ENCODE measurements around the gene FMN2.
"Not testable (repeated sequence)": the region's sequence is repeated elsewhere in the genome, so short reads cannot be mapped to it uniquely, and the experiment has no call there.

FMN2 gene

DNA sequence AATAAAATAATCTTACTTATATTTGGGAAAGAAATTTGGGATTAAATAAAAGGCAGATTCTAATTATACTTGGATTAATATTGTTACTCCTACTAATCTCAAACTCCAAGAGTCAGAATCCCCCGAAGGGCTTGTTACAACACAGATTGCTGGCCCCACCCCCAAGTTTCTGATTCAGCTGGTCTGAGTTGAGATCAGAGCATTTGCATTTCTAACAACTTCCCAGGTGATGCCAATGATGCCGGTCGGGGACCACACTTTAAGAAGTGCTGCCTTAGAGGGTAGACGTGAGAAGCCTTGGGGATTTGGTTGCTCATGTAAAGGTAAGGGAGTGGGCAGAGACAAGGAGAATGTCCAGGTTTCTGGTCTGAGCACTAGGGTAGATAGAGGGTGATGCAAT, 47.2 kb downstream of the FMN2 start:
- DNase-seq (ENCODE audit: low spot score): no peak

DNA sequence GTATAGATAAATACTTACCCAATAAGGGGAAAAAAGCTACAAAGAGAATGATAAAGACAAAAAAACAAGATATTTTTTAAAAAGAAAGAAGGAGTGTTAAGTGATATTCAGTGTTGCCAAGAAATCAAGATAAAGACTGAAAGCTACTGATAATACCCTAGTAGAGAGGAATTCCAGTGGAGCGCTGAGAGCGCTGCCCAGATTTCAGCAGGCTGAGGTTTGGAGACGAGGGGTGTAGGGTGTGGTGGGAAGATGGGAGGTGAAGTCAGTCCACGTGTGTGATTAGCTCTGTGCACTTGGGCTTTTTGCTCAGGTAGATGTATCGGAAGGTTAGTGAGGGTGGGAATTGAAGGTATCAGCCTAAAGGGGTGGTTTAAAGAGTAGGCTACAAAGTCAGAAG, 47.8 kb downstream of the FMN2 start:
- no peak for DNase-seq (ENCODE audit: low spot score)

- no peak for DNase-seq (ENCODE audit: low spot score)
These were observed 53.4 kb downstream of the FMN2 start for GRCh38 chr1:240145120-240145519.

- DNase-seq (ENCODE audit: low spot score): no peak
These were observed 56.6 kb downstream of the FMN2 start for GRCh38 chr1:240148333-240148732.

- DNase-seq (ENCODE audit: low spot score): peak; percentile 49
These were observed 57.9 kb downstream of the FMN2 start for GRCh38 chr1:240149484-240150094.

DNA sequence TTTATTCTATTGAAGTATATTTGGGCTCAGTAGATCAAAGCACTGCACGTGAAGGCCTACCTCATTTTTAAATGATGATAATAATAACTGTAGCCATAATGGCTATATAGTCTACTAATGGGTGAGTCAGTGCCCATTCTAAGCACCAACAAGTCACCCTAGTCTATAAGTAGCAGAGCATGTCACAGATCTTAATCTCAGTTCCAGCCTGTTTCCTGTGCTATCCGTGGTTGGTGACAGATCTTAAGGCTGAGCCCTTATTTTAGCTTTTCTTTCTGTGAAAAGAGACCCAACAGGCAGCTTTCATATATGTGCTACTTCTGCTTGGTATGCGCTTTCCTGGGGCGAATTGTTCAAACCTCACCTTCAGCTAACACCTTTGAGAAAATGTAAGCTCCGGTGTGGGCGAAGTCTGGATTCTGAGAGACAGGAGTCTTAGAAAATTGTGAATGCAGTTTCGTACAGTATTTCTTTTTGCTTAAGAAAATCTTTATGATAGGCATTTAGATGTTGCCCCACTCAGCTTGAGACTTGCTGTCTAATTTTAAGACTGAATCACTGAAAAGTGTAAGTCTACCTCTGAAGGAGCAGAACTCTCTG, 59.6 kb downstream of the FMN2 start:
- no peak for DNase-seq (ENCODE audit: low spot score)

DNA sequence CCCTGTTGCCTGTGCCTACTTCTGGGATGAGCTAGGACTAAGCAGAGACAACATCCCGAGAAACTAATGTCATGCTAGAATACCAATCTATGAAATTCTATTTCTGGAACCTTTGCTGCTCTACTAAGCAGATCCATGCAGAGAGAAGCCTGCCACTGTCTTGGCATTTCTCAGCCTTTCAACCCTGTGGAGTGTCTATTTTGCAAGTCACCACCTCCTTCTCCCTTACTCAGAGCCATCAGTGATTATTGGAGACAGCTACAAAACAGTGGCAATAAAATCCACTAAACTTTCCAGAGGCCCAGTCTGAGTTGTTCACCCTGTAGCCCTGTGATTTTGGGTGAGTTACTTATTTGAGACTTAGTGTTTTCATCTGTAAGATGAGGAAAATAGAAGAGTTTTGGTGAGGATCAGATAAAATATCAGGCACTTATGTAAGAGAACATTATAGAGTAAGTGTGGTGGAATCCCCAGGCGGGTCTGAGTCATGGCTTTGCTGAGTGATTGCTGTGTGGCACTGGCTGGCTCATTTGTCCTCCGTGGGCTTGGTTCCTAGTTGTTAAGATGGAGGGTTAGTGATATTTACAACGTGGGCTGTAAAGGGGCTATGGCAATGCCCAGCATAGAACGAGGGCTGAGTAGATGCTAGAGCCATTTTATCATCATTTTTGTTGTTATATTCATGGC, 61.1 kb downstream of the FMN2 start:
- no peak for DNase-seq (ENCODE audit: low spot score)

DNA sequence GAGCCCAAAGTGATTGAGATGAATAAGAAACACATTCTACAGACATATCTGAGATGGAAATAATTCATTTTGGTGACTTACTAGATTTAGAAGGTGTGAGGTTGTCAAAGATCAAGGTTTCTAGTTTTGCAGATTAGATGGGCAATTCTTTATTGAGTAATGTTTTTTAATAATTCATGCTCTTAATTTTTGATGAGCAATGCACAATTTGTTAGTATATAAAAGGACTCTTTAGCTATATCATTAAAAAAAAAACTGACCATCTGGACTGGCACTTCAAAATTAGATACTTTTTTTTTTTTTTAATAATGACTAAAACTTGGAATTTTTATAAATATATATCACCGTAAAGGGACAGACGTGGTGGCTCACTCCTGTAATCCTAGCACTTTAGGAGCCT, 63.9 kb downstream of the FMN2 start:
- DNase-seq (ENCODE audit: low spot score): no peak

DNA sequence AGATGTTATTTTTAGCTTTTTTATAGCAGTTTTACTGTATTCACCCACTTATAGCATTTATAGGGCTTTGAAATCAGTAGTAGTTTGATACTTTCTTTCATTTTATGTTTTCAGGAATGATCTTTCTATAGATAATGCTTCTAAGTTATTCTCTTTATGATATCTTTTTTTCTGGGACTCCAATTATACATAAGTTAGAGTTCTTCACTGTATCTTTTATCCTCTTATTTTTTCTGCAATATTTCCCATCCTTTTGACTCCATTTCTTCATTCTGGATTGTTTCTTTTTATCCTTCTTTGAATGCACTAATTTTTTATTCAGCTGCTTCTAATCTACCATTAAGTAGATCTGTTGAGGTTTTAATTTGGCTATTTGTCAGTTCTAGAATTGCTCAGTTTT, 73.1 kb downstream of the FMN2 start:
- DNase-seq (ENCODE audit: low spot score): no peak

DNA sequence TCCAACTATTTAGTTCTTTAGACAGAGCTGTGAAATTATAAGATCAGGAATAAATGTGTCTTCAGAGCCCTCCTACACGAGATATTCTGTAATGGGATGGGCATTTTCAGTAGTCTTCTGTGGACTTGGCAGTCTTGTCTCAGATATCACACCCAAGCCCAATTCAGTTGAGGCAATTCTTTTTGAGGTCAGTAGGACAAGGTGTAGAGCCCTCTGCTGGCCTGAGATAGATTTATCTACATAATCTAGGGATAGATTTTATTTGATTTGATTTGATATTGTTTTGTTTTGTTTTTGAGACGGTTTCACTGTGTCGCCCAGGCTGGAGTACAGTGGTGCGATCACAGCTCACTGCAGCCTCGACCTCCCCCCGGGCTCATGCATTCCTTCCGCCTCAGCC, 77.5 kb downstream of the FMN2 start:
- DNase-seq (ENCODE audit: low spot score): no peak

- DNase-seq (ENCODE audit: low spot score): no peak
These were observed 78.6 kb downstream of the FMN2 start for GRCh38 chr1:240170266-240170665.

GRCh38 chr1:240170806-240171205, 79.1 kb downstream of the FMN2 start:
- DNase-seq (ENCODE audit: low spot score): no peak

- DNase-seq (ENCODE audit: low spot score): no peak
These were observed 80.2 kb downstream of the FMN2 start for GRCh38 chr1:240171907-240172306.

GRCh38 chr1:240173836-240174235, 82.2 kb downstream of the FMN2 start:
- no peak for DNase-seq (ENCODE audit: low spot score)

- no peak for DNase-seq (ENCODE audit: low spot score)
These were observed 83.1 kb downstream of the FMN2 start for GRCh38 chr1:240174734-240175133.

DNA sequence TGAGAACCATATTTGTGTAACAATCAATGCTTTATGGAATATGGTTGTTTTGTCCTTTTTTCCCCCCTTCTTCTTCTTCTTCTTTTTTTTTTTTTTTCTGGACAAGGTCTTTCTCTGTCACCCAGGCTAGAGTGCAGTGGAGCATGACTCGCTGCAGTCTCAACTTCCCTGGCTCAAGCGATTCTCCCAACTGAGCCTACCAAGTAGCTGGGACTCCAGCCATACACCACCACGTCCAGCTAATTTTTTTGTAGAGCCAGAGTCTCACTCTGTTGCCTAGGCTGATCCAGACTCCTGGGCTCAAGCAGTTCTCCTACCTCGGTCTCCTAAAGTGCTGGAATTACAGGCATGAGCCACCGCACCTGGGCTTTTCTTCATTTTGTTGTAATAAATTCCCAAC, 86.7 kb downstream of the FMN2 start:
- DNase-seq (ENCODE audit: low spot score): peak; percentile 38

- DNase-seq (ENCODE audit: low spot score): not testable (repeated sequence)
These were observed 93.0 kb downstream of the FMN2 start for GRCh38 chr1:240184682-240185081.

GRCh38 chr1:240188139-240188538, 96.5 kb downstream of the FMN2 start:
- no peak for DNase-seq (ENCODE audit: low spot score)

- peak; percentile 48 for DNase-seq (ENCODE audit: low spot score)
These were observed 97.8 kb downstream of the FMN2 start for GRCh38 chr1:240189386-240189989.

DNA sequence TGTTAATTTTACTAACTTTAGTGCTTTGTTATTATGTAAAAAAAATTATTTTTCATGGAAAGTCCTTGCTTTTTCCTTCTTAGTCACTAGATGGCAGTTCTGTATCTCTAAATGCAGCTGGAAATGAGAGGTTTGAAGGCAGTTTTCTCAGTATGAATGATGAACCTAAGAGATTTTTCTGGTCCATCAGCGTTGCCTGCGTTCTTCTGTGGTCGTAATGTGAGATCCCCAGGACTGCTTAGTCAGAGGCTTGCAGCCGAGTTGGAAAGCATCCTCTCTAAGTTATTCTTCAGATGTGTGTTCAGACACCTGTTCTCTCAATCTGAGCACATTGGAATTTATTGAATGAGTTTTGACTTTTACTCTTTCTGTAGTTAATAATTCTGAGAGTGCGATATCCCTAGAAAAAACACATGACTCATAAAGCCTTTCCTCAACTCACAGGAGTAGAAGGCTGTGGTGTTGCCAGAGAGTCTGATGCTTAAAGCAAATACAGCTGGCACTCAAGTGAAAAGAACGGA, 99.3 kb downstream of the FMN2 start:
- DNase-seq (ENCODE audit: low spot score): peak; percentile 57

DNA sequence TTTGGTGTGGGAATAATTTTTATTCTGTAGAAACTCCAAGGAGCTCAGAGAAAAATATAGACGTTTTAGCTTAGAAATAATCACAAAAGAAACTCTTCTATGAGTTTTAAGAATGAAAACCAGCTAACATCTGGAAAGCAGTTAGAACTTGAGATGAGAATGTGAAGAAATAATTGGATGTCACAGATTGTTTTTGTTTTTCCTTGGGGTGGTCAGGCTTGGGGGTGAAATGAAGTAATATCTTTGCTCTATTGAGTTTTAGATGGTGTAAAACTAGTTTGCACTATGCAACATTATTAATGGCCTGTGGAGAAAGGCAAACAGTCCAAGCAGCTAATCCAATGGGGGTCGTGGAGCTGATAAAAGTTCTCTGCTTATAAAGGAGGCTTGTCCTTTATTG, 101.2 kb downstream of the FMN2 start:
- DNase-seq (ENCODE audit: low spot score): no peak

DNA sequence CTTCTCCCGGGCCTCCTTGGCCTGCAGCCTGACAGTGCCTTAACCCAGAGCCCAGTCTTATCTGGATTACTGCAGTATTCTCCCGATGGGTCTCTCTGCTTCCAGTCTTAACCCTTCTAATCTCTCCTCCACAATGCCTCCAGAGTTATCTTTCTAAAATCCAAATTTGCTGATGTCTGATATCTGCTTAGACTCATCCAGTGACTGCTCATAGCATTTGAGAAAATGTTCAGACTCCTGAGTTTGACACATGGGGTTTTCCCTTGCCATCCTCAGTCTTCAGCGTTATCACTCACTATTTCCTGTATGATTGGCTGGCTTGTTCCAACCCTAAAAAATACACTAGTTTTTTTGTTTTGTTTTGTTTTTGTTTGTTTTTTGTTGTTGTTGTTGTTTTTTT, 102.0 kb downstream of the FMN2 start:
- no peak for DNase-seq (ENCODE audit: low spot score)

DNA sequence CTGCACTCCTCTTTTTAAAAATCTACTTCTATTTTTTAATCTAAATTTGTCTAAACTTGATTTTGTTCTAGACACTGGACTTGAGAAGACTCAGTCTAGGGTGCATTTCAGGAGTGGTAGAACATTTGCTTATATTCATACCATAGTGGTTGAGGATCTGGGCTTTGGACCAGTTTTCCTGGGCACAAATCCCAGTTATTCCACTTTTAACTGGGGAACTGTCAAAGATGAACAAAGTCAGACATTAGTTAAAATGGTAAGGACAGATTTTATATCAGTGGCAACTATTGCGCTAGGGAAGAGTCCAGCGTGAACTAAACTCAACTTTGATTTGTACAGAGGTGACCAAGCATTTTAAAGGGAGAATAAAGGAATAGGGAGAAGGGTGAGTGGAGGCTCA, 102.4 kb downstream of the FMN2 start:
- DNase-seq (ENCODE audit: low spot score): no peak

Data from pons (tissue), 1 donor.